HL-60/S4 (cell line): ENCODE measurements around the gene RHBDL3.
"Not testable (repeated sequence)": the region's sequence is repeated elsewhere in the genome, so short reads cannot be mapped to it uniquely, and the experiment has no call there.

ENCODE experiments used
- in situ Hi-C: fragments of 300-500 bp; cut with MboI; formaldehyde crosslinking; loops from 2 replicates; pipeline ENCODE4 v1.14.3; 2022; ENCODE audit warnings: low sequenced_read_pairs

RHBDL3 gene

DNA sequence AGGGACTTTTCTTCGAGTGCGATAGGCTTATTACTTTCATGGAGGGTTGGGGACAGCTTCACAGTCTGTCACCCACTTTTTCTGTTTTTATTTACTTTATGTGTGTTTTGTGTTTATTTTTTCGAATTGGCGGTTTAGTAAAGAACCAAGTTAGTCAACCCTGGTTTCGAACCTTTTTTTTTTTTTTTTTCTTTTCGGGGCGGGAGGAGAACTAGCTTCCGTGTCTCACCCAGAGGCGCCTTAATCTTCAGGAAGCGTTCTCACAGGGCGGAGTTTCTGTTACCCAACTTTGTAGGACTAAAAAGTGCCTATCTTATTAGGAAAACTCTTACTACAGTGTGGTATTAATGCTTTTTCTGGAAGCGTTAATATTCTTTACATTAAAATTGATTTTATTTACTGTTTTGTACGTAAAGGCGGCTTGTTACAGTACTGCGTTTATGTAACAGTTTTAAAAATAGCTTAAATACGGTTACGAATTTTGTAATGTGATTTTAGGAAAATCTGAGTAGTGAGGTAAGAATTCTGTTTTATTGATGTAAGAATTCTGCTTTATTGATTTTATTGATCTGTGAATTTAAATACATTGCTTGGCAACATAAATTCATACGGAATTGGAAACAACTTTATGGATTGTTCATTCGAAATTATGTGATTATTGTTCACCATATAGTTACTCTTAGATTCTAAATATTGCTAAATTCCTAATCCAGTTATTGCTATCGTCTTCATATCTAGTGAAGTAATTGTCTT is 85.2 kb downstream of the RHBDL3 start:
- in situ Hi-C loops = no loop called here

DNA sequence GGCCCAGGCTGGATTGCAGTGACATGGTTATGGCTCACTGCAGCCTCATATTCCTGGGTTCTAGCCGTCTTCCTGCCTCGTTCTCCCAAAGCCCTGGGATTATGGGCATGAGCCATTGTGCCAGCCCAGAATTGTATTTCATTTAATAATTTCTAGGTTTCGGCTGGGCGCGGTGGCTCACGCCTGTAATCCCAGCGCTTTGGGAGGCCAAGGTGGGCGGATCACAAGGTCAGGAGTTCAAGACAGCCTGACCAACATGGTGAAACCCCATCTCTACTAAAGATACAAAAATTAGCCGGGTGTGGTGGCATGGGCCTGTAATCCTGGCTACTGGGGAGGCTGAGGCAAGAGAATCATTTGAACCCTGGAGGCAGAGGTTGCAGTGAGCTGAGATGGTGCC is 87.1 kb downstream of the RHBDL3 start:
- in situ Hi-C loops = not testable (repeated sequence)

DNA sequence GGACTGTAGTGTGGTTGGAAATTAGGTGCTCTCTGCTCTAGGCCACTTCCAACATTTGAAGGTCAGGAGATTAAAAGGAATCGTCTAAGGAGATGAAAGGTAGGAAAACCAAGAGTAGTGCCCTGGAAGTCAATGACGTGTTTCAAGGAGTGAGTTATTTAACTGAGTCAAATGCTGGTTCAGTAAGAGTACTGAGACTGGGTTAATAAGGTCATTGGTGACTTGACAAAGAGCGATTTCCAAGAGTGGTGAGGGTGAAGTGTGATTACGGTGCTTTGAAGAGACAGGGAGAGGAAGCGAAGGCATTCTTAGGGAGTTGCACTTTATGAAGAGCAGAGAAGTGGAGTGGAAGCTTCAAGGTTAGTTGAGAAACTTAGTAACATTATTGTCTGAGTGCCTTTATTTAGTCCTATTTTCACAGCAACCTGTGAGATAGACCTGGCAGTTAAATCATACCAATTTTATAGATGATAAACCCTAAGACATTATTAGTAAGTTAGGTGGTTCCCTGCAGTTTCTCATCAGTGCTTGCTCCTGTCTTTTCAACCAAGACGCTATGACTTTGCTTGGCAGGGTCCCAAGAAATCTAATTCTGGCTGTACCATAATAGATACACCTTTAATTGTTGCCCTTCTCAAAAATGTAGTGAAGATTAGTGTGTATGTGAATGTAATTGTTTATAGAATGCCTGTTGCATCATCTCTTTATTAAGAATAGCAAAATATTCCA is 90.2 kb downstream of the RHBDL3 start:
- in situ Hi-C loops = no loop called here

DNA sequence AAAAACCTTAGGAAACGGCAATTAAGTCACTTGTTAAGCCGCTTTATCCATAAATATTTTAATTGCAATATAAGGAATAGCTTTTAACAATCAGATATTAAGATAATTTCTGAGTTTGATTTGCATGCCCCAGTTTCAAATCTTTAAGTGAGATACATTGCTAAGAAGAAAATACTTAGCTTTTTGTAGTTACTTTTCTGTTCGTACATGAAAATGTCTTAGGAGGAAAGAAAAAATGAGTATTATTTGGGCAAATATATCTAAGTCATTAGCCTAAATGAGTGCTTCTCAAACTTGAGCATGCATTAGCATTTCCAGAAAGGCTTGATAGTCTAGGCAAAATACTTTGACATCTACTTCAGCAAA is 90.7 kb downstream of the RHBDL3 start:
- in situ Hi-C loops = no loop called here

DNA sequence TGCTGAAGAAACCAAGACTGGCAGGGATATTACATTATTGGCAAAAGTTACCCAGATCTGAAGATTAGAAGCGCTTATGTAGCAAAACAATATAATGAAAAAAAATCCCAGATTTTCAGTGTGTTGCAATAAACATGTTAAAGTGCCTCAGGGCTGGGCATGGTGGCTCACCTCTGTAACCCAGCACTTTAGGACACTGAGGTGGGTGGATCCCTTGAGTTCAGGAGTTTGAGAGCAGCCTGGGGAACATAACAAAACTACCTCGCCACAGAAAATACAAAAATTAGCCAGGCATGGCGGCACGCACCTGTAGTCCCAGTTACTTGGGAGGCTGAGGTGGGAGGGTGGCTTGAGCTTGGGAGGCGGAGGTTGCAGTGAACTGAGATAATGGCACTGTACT is 91.1 kb downstream of the RHBDL3 start:
- in situ Hi-C loops = no loop called here

DNA sequence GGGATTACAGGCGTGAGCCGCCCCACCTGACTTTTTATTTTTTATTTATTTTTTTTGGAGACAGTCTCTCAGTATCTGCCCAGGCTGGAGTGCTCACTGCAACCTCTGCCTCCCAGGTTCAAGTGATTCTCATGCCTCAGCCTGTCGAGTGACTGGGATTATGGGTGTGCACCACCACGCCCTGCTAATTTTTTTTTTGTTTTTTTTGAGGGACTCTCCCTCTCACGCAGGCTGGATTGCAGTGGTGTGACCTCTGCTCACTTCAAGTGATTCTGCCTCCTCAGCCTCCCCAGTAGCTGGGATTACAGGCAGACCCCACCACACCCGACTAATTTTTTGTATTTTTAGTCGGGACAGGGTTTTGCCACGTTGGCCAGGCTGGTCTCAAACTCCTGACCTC is 92.0 kb downstream of the RHBDL3 start:
- in situ Hi-C loops = no loop called here

DNA sequence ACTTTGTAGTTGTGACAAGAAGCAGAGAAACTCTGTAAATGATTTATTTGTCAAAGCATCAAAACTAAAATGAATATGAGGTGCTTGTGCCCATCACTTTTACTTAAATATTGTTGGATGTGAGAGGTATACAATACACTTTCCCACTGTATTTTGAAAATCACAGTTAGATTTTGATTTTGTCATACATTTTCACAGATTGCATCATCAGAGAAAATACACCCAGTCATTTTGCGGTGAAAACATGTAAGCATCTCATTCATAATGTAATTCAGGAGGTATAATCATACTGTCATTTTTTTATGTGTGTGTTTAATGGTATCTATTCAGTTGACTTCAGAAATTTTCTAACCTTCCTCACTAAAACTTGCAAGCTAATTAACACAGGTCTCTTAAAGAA is 95.6 kb downstream of the RHBDL3 start:
- in situ Hi-C loops = no loop called here

DNA sequence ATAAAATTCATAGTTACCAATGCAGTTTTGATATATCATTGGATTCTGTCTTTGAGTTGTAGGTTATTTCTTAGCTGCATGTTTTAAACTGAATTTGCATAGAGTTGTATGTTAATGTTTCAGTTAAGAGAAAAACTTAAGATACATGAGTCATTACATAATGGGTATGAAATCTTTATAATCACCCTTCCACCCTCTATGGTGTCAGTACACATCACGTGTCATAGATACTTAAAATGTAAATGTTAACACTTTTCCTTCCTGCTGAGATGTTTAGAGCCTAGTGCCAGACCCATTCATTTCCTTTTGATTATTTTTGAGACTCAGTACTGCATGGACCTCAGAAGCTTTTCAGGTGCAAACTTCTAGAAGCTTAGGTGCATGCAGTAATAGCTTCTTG is 104.8 kb downstream of the RHBDL3 start:
- in situ Hi-C loops = no loop called here
